ENCODE measurements around the gene NUS1. TPM values are rescaled to one million over a fixed set of nuclear protein-coding genes. Genes with fewer than 3 reads are reported as not detected.
"Not testable (repeated sequence)": the region's sequence is repeated elsewhere in the genome, so short reads cannot be mapped to it uniquely, and the experiment has no call there.

NUS1 gene
- polyA plus RNA-seq, 2 of the 4 experiments (the other 2 are of a cell fraction): 23.0 to 24.7 TPM

DNA sequence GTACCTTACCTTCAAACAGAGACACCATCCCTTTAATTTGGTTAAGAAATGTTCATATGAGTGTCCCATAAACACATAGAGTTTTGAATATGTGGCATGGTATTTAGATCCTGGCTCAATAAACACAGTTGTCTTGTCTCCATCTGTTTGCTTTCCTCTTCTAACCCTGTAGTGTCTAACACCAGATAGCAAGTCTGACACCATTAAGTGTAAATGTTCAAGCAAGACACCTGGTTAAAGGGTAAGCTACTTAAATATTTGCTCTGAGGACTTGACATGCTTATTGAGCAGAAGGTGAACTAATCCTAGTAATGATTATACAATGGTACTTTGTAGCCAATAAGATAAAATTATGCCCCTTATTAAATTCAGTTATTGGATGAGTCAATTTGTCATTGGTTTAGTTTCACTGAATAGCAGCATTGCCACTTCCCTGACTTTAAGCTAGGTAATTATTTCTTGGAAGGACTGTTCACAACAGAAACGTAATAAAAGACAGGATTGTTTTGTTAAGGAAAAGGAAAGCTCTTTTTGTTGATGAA lies 46.1 kb upstream of the NUS1 start:
- ATAC-seq (no peak), FAIRE-seq (no peak), DNase-seq (ENCODE audit: low read depth in 1 of 2, low spot score in 1 of 2) (no peak)
- ChIA-PET POLR2A (no interaction called here), CTCF (interaction anchor here (1.6 kb wide), 1 partner anchor 24 kb away, joined by 3 read pairs; no protein-coding TSS in a partner anchor)
- Histone ChIP-seq H3K4me3 (no peak overlapping the region), H3K9me3 (peaks cover 17% of the 10 kb centered on the region; the same call in 1 of the 3 replicates), H3K4me1 (no peaks in the 10 kb centered on the region), H3K4me2 (no peak overlapping the region), H3K27ac (no peak overlapping the region)
- WGBS (ENCODE audit: missing lambda C conversion rate): 6% methylated on average over 1 of the region's 1 CpG
- TF ChIP-seq RNF2 (IDR thresholded peaks at IDR 0.05; ENCODE audit: borderline replicate concordance, low read depth): no peak

DNA sequence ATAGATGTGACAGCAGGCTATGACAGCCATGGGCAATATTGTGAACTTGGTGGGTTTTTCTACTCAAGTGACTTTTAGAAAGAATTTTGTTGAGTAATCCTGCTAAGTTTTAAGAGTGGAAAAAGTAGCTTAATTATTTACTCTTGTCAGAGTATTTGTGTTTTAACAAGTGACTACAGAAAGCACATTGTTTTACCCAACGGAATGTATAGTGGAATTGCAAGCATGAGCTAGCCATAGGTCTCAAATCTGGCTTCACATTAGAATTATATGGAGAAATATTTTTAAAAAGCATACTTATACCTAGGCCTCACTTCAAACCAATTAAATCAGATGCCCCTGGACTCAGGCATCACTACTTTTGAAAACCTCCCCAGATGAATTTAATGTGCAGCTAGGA lies 37.5 kb upstream of the NUS1 start:
- POLR2A ChIA-PET: no interaction called here
- H3K9me3 ChIP-seq: no peaks in the 10 kb centered on the region
- TF ChIP-seq CHD4 (IDR thresholded peaks at IDR 0.05; ENCODE audit: borderline replicate concordance) (no peak), HDAC2 (IDR thresholded peaks at IDR 0.05) (no peak), CBX8 (IDR thresholded peaks at IDR 0.05) (no peak), MAFK (IDR thresholded peaks at IDR 0.05; ENCODE audit: partially characterized antibody) (no peak)
- CTCF ChIA-PET: no interaction called here
- no peak overlapping the region for H3K4me2 ChIP-seq
- ATAC-seq (no peak), DNase-seq (ENCODE audit: low read depth in 1 of 2, low spot score in 1 of 2) (no peak), FAIRE-seq (no peak)
- no peaks in the 10 kb centered on the region for H3K4me1 ChIP-seq
- H3K4me3 ChIP-seq: no peak overlapping the region
- WGBS (ENCODE audit: missing lambda C conversion rate): 32% methylated on average over 1 of the region's 1 CpG
- no peak overlapping the region for H3K27ac ChIP-seq

DNA sequence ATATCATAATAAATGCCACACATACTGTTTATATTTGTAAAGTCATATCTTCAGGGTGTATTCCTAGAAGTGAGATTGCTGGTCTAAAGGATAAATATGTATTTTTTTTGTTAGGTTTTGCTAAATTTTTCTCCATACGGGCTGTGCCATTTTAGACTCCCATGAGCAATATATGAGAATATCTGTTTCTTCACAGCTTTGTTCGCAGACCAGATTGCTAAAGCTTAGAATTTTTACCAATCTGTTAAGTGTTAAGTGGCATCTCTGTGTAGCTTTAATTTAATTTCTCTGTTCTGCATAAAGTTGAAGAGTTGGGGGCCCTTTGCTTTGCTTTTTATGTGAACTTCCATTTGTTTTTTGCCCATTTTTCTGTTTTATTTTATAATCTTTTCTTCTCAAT lies 32.3 kb upstream of the NUS1 start:
- H3K4me2 ChIP-seq: no peak overlapping the region
- WGBS (ENCODE audit: missing lambda C conversion rate): 73% methylated on average over 2 of the region's 2 CpGs
- H3K4me3 ChIP-seq: no peak overlapping the region
- ATAC-seq (no peak), DNase-seq (ENCODE audit: low read depth in 1 of 2, low spot score in 1 of 2) (no peak), FAIRE-seq (no peak)
- no peaks in the 10 kb centered on the region for H3K4me1 ChIP-seq
- POLR2A ChIA-PET: no interaction called here
- TF ChIP-seq ZNF302 (CRISPR knock-in tag; IDR thresholded peaks at IDR 0.05): no peak
- no peak for TF ChIP-seq RCOR1 (IDR thresholded peaks at IDR 0.05; ENCODE audit: low read depth, low read length)
- no peak for TF ChIP-seq CEBPB (IDR thresholded peaks at IDR 0.05)
- TF ChIP-seq EHF (CRISPR knock-in tag; IDR thresholded peaks at IDR 0.05): no peak
- TF ChIP-seq SREBF2 (IDR thresholded peaks at IDR 0.05): no peak
- TF ChIP-seq EHMT2 (IDR thresholded peaks at IDR 0.05; ENCODE audit: low read depth): no peak
- TF ChIP-seq HOXB5 (CRISPR knock-in tag; IDR thresholded peaks at IDR 0.05): no peak
- TF ChIP-seq PHF8 (IDR thresholded peaks at IDR 0.05; ENCODE audit: borderline replicate concordance, low read depth): no peak
- no peak for TF ChIP-seq POLR2AphosphoS2 (conservative IDR thresholded peaks at IDR 0.05; ENCODE audit: low read length)
- no peak for TF ChIP-seq ZFP36 (IDR thresholded peaks at IDR 0.05; ENCODE audit: borderline replicate concordance, partially characterized antibody)
- no peaks in the 10 kb centered on the region for H3K9me3 ChIP-seq
- H3K27ac ChIP-seq: no peak overlapping the region
- CTCF ChIA-PET: no interaction called here

DNA sequence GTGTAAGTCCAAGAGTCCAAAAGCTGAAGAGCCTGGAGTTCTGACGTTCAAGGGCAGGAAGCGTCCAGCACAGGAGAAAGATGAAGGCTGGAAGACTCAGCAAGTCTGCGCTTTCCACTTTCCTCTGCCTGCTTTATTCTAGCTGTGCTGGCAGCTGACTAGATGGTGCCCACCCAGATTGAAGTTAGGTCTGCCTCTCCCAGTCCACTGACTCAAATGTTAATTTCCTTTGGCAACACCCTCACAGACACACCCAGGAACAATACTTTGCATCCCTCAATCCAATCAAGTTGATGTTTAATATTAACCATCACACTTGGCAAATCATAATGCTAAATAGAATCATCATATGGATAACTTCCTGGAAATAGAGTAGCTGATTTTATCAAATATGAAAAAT lies 23.3 kb upstream of the NUS1 start:
- 94% methylated on average over 2 of the region's 3 CpGs for WGBS (ENCODE audit: missing lambda C conversion rate)
- CTCF ChIA-PET; H3K27ac ChIP-seq; FAIRE-seq; ATAC-seq; H3K4me1 ChIP-seq; H3K4me3 ChIP-seq; H3K9me3 ChIP-seq; H3K4me2 ChIP-seq; POLR2A ChIA-PET; DNase-seq (ENCODE audit: low read depth in 1 of 2, low spot score in 1 of 2): not testable (repeated sequence)

DNA sequence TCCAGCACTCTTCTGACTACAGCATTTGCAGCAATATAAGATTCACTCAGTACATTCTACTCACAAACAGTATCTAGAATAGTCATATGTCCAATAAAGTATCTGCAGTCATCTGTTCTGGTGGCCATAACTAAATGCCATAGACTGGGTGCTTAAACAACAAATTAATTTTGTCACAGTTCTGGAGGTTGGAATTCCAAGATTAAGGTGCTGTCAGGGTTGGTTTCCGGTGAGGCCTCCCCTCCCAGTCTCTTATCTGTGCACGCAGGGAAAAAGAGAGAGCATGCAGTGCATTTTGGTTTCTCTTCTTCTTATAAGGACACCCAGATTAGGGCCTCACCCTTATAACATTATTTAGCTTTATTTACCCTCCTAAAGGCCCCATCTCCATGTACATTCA lies 21.3 kb upstream of the NUS1 start:
- no peak overlapping the region for H3K4me2 ChIP-seq
- DNase-seq (ENCODE audit: low read depth in 1 of 2, low spot score in 1 of 2) (no peak), ATAC-seq (no peak), FAIRE-seq (no peak)
- H3K4me3 ChIP-seq: no peak overlapping the region
- POLR2A ChIA-PET: no interaction called here
- CTCF ChIA-PET: no interaction called here
- 90% methylated on average over 2 of the region's 2 CpGs for WGBS (ENCODE audit: missing lambda C conversion rate)
- no peaks in the 10 kb centered on the region for H3K9me3 ChIP-seq
- H3K4me1 ChIP-seq: no peaks in the 10 kb centered on the region
- TF ChIP-seq NFE2L2 (conservative IDR thresholded peaks at IDR 0.05; ENCODE audit: low read length) (no peak), GATA3 (IDR thresholded peaks at IDR 0.05; ENCODE audit: borderline replicate concordance) (no peak), JUN (IDR thresholded peaks at IDR 0.05) (no peak), NPAS2 (CRISPR knock-in tag; IDR thresholded peaks at IDR 0.05; ENCODE audit: borderline replicate concordance) (no peak), CBX2 (IDR thresholded peaks at IDR 0.05; ENCODE audit: borderline replicate concordance, low read depth) (no peak), ZFP36 (IDR thresholded peaks at IDR 0.05; ENCODE audit: borderline replicate concordance, partially characterized antibody) (no peak), RARB (CRISPR knock-in tag; IDR thresholded peaks at IDR 0.05) (no peak), PHF8 (IDR thresholded peaks at IDR 0.05; ENCODE audit: borderline replicate concordance, low read depth) (no peak), BHLHE40 (IDR thresholded peaks at IDR 0.05; ENCODE audit: low read depth, low read length) (no peak), HDAC2 (IDR thresholded peaks at IDR 0.05) (no peak), KDM1A (IDR thresholded peaks at IDR 0.05; ENCODE audit: low read depth) (no peak)
- TF ChIP-seq, protein P1, sequence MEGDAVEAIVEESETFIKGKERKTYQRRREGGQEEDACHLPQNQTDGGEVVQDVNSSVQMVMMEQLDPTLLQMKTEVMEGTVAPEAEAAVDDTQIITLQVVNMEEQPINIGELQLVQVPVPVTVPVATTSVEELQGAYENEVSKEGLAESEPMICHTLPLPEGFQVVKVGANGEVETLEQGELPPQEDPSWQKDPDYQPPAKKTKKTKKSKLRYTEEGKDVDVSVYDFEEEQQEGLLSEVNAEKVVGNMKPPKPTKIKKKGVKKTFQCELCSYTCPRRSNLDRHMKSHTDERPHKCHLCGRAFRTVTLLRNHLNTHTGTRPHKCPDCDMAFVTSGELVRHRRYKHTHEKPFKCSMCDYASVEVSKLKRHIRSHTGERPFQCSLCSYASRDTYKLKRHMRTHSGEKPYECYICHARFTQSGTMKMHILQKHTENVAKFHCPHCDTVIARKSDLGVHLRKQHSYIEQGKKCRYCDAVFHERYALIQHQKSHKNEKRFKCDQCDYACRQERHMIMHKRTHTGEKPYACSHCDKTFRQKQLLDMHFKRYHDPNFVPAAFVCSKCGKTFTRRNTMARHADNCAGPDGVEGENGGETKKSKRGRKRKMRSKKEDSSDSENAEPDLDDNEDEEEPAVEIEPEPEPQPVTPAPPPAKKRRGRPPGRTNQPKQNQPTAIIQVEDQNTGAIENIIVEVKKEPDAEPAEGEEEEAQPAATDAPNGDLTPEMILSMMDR (IDR thresholded peaks at IDR 0.05): no peak
- no peak overlapping the region for H3K27ac ChIP-seq
